ENCODE results near the gene ZNF579.

Gene ZNF579, protein sequence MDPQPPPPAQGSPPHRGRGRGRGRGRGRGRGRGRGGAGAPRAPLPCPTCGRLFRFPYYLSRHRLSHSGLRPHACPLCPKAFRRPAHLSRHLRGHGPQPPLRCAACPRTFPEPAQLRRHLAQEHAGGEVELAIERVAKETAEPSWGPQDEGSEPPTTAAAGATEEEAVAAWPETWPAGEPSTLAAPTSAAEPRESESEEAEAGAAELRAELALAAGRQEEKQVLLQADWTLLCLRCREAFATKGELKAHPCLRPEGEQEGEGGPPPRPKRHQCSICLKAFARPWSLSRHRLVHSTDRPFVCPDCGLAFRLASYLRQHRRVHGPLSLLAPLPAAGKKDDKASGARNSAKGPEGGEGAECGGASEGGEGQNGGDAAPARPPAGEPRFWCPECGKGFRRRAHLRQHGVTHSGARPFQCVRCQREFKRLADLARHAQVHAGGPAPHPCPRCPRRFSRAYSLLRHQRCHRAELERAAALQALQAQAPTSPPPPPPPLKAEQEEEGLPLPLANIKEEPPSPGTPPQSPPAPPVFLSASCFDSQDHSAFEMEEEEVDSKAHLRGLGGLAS

DNA sequence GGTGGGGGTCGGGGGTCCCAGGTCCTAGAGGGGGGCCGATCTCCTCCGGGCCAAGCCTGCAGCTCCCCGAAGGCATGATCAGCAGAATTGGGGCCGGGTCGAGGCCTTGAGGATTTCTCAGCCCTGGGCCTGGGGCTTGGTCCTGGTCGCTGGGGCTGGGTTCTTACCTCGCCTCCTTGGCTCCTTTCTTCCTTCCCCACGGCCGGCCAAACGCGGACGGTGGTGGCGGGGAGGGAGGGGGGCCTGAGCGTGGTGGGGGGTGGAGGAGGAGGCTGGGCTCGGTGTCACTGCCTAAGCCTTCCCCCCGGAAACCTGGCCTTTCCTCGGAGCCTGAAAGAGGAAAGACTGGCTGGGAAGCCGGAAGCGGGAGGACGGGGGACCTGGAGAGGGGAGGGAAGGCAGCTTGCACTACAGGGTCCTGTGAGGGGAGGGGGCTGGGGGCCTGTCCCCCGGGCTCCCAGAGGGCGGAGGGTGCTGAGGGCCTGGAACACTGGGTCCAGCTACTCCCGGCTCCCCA is at the start of gene ZNF579:
ZNF579 (minus strand) TSS at position 221 of the 517 bp plus-strand sequence. CDS start 1,209 bp downstream, outside the sequence.
- peak; percentile 67 for DNase-seq

DNA sequence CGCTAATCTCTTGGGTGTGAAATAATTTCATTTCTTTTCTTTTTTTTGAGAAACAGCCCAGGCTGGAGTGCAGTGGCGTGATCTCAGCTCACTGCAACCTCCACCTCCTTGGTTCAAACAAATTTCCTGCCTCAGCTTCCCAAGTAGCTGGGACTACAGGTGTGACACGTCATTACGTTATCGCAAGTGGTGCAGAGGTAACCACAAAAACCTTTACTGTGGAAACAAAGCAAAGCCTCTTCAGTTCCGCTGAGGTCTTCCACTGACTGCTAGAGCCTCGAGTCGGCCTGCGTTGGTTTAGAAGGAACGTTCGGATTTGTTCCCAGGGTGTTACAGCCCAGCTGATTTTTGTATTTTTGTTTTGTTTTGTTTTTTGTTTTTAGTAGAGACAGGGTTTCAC is 45.7 kb upstream of the ZNF579 start:
- DNase-seq: no peak

DNA sequence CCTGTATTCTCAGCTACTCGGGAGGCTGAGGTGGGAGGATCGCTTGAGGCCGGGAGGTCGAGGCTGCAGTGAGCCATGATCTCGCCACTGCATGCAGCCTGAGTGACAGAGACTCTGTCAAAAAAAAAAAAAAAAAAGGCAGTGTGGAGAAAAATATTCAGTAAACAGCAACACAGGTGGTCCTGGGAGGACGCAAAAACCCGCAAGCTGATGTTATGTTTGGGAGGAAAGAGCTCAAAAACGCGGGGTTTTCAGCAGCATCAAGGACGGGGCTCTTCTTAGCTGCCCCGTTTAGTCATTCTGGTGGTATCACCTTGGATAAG is 44.3 kb upstream of the ZNF579 start:
- DNase-seq: no peak

DNA sequence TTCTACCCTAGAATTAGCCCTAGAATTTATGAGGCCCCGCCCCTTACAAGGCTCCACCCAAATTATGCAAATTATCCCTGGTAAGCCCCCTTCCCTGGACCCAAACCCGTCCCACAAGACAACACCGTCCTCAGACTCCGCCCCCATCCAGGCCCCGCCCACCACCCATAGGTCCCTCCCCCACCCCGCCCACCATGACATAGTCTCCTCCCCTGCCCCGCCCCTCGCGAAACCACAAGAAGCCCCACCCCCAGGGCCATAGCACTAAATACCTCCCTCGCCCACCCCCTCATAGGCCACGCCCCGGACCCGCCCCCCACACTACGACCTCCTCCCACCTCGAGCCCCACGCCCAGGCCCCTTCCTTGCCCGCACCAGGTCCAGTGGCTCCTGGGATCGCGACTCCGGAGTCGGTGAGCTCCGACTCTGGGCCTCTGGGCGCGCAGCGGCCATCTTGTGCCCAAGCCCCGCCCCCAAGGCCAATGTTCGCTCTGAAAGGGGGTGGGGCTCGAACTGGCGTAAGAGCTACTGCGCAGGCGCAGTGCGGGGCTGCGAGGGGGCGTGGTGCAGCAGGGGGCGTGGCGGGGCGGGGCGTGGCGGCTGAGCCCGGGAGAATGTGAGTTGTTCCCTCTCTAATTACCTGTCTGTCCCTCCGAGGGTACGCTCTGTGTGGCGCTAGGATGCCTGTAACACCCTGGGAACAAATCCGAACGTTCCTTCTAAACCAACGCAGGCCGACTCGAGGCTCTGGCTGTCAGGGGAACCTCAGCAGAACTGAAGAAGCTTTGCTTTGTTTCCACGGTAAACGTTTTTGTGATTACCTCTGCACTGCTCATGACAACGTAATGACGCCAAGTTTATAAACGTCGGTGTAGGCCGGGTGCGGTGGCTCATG is 43.7 kb upstream of the ZNF579 start, which contains the start of gene ZNF784:
ZNF784 (minus strand) TSS at position 458 of the 895 bp plus-strand sequence; CDS start at position 453, 5 bp downstream.
- peak; percentile 92 for DNase-seq

DNA sequence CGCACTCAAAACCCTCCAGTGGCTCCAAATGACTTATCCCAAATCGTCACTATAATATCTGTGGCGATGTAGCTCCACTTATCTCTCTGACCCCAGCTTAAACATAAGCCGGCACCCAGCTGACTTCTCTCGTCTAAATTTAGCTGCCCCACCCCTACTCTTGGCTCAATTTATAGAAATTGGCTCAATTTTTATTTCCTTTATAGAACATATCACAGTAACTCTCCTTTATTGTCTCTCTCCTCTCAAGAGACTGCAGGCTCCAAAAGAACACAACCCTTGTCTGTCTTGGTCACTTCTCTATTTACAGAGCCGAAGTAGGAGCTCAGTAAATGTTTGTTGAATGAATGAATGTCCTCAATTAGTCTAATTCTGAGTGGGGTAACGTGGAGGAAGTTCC is 42.9 kb upstream of the ZNF579 start:
- no peak for DNase-seq

DNA sequence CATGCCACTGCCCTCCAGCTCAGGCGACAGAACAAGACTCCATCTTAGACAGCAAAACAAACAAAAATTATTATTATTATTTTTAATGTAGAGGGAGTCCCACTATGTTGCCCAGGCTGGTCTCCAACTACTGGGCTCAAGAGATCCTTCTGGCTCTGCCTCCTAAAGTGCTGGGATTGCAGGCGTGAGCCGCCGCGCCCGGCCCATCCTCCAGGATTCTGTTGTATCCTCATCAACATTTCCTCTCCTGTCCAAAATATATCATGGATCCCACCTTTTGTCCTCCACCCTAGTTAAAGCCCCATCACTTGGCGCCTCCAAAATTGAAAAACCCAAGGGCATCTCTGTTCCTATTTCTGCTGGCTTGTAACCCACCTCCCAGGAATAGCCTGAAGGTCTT is 42.5 kb upstream of the ZNF579 start:
- DNase-seq: no peak

DNA sequence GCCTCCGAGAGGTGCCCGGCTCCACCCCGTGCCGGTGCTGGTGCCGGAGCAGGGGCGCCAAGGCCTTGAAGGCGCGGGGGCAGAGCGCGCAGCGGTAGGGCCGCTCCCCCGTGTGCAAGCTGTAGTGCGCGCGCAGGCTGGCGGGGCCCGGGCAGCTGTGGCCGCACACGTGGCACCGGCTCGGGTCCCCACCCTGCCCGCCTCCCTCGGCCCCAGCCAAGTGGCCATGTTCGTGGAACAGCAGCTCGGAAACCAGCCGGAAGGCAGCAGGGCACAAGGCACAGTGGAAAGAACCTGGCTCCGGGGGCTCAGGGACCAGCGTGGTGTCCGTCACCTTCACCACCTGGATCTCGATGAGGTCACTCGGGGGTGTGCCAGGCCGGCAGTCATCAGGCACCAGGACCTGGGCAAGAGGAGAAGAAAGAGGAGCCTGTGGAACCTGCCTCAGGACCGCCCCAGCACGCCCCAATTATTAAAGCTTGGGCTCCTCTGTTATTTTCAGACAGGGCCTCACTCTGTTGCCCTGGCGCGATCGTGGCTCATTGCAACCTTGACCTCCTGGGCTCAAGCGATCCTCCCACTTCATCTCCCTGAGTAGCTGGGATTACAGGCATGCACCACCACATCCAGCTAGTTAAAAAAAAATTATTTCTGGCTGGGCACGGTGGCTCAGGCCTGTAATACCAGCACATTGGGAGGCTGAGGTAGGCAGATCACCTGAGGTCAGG is 41.8 kb upstream of the ZNF579 start:
- no peak for DNase-seq

DNA sequence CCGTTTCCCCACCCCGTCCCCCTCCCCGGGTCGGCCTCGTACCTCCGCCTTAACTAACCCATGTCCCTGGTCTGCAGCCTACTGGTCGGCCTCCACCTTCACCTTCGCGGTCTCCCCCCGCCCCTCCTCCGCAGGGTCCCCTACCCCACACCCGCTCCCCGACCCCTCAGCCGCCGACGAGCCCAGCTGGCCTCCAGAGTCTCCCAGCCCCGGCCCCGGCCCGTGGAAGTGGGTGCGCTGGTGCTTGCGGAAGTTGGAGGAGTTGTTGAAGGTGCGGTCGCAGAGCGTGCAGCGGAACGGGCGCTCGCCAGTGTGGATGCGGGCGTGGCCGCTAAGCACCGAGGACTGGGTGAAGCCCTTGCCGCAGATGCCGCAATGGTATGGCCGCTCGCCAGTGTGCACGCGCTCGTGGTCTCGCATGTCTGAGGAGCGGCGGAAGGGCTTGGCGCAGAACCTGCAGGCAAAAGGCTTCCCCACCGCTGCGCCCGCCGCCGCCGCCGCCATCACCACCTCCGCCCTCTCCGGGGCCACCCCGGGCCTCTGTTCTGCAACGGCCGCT is 41.1 kb upstream of the ZNF579 start:
- no peak for DNase-seq

DNA sequence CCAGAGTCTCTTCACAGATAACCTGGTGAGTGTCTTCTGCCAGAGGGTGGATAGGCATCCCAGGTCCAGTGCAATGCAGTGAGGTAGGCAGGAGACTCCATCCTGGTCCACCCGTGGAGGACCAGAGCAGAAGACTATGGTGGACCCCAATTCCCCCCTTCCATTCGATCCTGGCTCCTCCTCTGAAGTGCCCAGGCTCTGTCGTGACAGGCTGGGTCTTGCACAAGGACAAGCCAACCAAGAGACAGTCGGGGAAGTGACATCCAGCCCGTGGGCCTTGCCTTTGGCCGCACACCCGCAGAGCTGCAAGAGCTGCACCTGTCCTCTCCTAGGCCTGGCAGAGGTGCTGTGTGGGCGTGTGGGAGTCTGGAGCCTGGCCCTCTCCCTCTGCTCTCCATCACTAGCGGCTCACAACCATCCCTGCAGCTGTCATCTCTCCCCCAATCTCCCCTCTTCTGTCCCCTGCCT is 40.6 kb upstream of the ZNF579 start:
- DNase-seq: no peak

DNA sequence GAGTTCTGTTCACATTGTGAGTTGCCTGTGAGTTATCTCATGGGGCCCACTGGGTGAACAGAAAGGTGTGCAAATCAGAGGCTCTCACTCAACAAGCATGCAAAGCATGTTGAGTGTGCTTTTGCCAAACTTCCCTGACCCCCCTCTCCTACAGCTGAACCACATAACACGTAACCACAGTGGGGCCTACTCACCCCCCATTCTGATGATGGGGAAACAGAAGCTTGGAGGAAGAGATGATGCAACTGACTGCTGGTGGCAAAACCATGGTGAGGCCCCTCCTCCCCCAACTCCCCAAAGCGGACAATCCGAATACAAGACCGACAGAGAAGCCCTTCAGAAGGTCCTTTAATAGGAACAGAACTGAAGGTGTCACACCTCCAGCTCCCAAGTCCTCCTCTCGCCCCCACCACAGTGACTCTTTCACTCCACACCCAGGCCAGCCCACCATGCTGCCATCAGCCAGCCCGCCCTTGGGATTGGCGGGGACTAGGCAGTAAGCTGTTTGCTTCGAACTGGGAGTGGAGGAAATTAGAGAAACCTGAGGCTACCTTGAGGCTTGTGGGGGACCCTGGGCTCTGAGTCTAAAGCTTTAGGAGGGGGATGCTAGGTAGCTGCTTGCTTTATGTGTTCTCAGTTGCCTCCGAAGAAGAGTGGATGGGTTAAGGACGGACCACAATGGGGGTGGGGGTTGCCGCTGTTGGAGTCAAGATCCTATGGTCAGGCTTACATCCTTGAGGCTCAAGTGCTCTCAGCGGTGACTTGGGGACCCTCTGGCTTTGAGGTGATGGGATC is 40.0 kb upstream of the ZNF579 start:
- no peak for DNase-seq

DNA sequence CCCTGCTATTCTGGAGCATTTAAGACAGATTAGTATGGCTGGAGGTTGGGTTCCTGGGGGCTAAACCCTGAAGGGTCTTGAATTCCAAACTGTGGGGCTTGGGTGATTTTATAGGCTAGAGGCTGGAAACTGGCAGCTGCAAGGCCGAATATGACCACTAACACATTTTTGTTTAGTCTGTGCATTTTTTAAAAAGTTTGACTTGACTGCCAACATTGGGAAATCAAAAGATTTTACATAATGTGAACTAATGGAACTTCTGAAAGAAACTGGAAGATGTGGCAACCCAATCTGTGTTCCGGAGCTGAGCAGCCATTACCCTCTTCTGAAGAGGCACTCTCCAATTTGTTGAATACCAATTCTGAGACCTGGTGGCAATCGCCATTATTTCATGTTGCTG is 38.6 kb upstream of the ZNF579 start:
- DNase-seq: no peak

DNA sequence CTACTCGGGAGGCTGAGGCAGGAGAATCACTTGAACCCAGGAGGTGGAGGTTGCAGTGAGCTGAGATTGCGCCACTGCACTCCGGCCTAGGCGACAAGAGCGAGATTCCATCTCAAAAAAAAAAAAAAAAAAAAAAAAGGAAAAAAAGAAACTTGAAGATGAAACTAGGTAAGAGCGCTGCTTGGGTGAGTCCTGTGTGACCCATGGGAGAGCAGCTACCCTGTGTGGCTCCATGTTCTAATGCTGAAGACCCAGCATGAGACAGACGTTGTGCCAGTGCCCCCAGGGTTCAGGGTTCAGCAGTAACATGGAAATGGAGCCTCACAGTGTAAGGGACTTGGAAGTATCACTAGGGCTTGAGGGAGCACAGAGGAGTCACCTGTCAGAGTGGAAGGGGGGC is 37.8 kb upstream of the ZNF579 start:
- no peak for DNase-seq

DNA sequence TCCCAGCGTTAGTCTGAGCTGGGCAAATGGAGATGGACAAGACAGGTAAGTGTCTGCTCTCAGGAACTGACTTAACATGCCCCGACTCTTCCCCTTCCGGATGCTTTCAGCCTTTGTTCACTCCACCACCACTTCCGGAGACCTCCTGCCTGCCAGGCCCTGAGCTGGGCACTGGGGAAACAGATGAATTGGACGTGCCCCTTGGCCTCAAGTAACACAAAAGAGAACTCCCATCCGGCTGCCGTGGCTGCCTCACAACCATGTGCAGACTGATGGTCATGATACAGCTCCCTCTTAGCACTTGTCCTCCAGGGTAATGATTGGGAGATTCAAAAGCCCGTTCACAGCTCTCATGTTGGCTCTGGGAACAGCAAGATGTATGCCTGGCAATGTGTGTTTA is 36.8 kb upstream of the ZNF579 start:
- no peak for DNase-seq

DNA sequence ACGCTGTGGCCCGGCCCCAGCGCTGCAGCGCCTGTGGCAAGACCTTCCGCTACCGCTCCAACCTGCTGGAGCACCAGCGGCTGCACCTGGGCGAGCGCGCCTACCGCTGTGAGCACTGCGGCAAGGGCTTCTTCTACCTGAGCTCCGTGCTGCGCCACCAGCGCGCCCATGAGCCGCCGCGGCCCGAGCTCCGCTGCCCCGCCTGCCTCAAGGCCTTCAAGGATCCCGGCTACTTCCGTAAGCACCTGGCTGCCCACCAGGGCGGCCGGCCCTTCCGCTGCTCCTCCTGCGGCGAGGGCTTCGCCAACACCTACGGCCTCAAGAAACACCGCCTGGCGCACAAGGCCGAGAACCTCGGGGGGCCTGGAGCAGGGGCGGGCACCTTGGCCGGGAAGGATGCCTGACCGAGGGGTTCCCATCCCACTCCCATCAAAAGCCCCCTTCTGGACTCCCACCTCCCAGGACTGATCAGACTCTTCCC is 35.8 kb upstream of the ZNF579 start:
- no peak for DNase-seq

DNA sequence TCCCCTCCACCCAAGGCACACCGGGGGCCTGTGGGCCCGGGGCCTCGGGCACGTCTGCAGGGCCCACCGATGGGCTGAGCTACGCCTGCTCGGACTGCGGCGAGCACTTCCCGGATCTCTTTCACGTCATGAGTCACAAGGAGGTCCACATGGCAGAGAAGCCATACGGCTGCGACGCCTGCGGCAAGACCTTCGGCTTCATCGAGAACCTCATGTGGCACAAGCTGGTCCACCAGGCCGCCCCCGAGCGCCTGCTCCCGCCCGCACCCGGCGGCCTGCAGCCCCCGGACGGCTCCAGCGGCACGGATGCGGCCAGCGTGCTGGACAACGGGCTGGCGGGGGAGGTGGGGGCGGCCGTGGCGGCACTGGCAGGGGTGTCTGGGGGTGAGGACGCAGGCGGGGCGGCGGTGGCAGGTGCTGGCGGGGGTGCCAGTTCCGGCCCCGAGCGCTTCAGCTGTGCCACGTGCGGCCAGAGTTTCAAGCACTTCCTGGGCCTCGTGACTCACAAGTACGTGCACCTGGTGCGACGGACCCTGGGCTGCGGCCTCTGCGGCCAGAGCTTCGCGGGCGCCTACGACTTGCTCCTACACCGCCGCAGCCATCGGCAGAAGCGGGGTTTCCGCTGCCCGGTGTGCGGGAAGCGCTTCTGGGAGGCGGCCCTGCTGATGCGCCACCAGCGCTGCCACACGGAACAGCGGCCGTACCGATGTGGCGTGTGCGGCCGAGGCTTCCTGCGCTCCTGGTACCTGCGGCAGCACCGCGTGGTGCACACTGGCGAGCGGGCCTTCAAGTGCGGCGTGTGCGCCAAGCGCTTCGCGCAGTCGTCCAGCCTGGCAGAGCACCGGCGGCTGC is 35.1 kb upstream of the ZNF579 start:
- DNase-seq: no peak

DNA sequence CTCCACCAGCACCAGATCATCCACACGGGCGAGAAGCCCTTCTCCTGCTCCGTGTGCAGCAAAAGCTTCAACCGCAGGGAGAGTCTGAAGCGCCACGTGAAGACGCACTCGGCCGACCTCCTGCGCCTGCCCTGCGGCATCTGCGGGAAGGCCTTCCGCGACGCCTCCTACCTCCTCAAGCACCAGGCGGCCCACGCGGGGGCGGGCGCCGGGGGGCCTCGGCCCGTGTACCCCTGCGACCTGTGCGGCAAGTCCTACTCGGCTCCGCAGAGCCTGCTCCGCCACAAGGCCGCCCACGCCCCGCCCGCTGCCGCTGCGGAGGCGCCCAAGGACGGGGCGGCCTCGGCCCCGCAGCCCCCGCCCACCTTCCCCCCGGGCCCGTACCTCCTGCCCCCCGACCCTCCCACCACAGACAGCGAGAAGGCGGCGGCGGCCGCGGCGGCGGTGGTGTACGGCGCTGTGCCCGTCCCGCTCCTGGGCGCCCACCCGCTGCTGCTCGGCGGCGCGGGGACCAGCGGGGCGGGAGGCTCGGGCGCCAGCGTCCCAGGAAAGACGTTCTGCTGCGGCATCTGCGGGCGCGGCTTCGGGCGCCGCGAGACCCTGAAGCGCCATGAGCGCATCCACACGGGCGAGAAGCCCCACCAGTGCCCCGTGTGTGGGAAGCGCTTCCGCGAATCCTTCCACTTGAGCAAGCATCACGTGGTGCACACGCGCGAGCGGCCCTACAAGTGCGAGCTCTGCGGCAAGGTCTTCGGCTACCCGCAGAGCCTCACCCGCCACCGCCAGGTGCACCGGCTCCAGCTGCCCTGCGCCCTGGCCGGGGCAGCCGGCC is 34.3 kb upstream of the ZNF579 start:
- no peak for DNase-seq

DNA sequence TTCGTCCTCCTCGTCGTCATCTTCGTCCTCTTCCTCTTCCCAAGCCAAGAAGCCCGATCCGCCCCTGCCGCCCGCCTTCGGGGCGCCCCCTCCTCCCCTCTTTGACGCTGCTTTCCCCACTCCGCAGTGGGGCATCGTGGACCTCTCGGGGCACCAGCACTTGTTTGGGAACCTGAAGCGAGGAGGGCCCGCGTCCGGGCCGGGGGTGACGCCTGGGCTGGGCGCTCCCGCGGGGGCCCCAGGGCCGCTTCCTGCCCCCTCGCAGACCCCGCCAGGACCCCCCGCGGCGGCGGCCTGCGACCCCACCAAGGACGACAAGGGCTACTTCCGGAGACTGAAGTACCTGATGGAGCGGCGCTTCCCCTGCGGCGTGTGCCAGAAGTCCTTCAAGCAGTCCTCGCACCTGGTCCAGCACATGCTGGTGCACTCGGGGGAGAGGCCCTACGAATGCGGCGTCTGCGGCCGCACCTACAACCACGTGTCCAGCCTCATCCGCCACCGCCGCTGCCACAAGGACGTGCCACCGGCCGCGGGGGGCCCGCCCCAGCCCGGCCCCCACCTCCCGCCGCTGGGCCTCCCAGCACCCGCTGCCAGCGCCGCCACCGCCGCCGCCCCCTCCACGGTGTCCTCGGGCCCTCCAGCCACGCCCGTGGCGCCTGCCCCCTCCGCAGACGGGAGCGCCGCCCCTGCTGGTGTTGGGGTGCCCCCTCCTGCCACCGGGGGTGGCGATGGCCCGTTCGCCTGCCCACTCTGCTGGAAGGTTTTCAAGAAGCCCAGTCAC is 33.5 kb upstream of the ZNF579 start:
- DNase-seq: no peak

DNA sequence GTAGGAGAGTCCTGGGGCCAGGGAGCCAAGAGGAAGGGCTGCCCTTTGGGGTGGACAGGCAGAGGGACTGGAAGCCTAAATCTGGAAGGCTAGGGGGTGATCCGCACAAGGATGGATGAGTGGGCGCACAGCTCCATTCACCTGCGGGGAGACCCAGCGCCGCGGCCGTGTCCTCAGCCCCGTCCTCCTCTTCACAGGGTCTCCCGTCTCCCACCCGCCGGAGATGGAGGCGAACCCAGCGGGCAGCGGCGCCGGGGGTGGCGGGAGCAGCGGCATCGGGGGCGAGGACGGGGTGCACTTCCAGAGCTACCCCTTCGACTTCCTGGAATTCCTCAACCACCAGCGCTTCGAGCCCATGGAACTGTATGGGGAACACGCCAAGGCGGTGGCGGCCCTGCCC is 32.7 kb upstream of the ZNF579 start:
- DNase-seq: no peak
